ENCODE measurements around the gene DDX60.

Gene DDX60

DNA sequence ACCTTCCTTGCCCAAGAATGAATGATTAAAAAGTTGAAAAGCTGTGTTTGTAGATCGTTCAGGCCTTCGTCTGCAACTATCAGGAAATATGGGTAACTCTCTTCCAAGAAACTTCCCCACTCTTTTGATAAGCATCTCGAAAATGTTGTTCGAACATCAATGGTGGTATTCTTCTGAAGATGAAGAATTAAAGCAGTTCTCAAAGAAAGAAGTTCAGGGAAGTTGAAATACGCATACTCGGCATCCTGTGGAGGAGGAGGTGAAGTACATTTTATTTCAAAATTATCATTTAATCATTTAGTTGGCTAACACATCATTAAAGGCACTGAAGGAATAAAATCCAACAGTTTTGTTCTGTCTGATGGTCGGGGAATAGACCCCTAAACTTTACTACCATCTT lies 12.1 kb downstream of the DDX60 start:
- POLR2A ChIA-PET = no interaction called here
- Histone ChIP-seq H3K36me3 (ENCODE audit: control insufficient read depth in 2 of 2, insufficient read depth in 1 of 2, low read length in 2 of 2) (no peaks in the 10 kb centered on the region), H3K27ac (ENCODE audit: extremely low read depth, low read depth, low read length) (no peak overlapping the region), H3K4me1 (ENCODE audit: control insufficient read depth, insufficient read depth, low read length) (peaks cover 4% of the 10 kb centered on the region; the same call in 1 of the 2 replicates), H3K9me3 (ENCODE audit: control insufficient read depth, insufficient read depth, low read depth, low read length) (no peaks in the 10 kb centered on the region), H3K4me3 (ENCODE audit: low read depth, low read length) (no peak overlapping the region)
- CTCF ChIA-PET = no interaction called here
- TF ChIP-seq ZSCAN23 (tag by site-specific recombination; IDR thresholded peaks at IDR 0.05) (no peak), ZNF138 (tag by site-specific recombination; IDR thresholded peaks at IDR 0.05; ENCODE audit: borderline replicate concordance) (no peak), PRDM1 (tag by site-specific recombination; IDR thresholded peaks at IDR 0.05) (no peak), ZIC2 (tag by site-specific recombination; IDR thresholded peaks at IDR 0.05) (no peak), ZNF366 (tag by site-specific recombination; conservative IDR thresholded peaks at IDR 0.05) (no peak), ZNF133 (tag by site-specific recombination; IDR thresholded peaks at IDR 0.05) (no peak), SP2 (tag by site-specific recombination; IDR thresholded peaks at IDR 0.05) (no peak), ZNF544 (tag by site-specific recombination; IDR thresholded peaks at IDR 0.05) (no peak), ZFP37 (tag by site-specific recombination; IDR thresholded peaks at IDR 0.05) (no peak), ZNF558 (tag by site-specific recombination; IDR thresholded peaks at IDR 0.05) (no peak), IKZF3 (tag by site-specific recombination; IDR thresholded peaks at IDR 0.05) (no peak)
- TF ChIP-seq, protein P1, sequence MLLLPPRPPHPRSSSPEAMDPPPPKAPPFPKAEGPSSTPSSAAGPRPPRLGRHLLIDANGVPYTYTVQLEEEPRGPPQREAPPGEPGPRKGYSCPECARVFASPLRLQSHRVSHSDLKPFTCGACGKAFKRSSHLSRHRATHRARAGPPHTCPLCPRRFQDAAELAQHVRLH (tag by site-specific recombination; IDR thresholded peaks at IDR 0.05) = no peak
- TF ChIP-seq, protein P2, sequence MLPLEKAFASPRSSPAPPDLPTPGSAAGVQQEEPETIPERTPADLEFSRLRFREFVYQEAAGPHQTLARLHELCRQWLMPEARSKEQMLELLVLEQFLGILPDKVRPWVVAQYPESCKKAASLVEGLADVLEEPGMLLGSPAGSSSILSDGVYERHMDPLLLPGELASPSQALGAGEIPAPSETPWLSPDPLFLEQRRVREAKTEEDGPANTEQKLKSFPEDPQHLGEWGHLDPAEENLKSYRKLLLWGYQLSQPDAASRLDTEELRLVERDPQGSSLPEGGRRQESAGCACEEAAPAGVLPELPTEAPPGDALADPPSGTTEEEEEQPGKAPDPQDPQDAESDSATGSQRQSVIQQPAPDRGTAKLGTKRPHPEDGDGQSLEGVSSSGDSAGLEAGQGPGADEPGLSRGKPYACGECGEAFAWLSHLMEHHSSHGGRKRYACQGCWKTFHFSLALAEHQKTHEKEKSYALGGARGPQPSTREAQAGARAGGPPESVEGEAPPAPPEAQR (tag by site-specific recombination; IDR thresholded peaks at IDR 0.05) = no peak
- TF ChIP-seq, protein P3, sequence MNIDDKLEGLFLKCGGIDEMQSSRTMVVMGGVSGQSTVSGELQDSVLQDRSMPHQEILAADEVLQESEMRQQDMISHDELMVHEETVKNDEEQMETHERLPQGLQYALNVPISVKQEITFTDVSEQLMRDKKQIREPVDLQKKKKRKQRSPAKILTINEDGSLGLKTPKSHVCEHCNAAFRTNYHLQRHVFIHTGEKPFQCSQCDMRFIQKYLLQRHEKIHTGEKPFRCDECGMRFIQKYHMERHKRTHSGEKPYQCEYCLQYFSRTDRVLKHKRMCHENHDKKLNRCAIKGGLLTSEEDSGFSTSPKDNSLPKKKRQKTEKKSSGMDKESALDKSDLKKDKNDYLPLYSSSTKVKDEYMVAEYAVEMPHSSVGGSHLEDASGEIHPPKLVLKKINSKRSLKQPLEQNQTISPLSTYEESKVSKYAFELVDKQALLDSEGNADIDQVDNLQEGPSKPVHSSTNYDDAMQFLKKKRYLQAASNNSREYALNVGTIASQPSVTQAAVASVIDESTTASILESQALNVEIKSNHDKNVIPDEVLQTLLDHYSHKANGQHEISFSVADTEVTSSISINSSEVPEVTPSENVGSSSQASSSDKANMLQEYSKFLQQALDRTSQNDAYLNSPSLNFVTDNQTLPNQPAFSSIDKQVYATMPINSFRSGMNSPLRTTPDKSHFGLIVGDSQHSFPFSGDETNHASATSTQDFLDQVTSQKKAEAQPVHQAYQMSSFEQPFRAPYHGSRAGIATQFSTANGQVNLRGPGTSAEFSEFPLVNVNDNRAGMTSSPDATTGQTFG (tag by site-specific recombination; IDR thresholded peaks at IDR 0.05; ENCODE audit: borderline replicate concordance) = no peak
- TF ChIP-seq, protein P4, sequence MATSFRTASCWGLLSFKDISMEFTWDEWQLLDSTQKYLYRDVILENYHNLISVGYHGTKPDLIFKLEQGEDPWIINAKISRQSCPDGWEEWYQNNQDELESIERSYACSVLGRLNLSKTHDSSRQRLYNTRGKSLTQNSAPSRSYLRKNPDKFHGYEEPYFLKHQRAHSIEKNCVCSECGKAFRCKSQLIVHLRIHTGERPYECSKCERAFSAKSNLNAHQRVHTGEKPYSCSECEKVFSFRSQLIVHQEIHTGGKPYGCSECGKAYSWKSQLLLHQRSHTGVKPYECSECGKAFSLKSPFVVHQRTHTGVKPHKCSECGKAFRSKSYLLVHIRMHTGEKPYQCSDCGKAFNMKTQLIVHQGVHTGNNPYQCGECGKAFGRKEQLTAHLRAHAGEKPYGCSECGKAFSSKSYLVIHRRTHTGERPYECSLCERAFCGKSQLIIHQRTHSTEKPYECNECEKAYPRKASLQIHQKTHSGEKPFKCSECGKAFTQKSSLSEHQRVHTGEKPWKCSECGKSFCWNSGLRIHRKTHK (tag by site-specific recombination; IDR thresholded peaks at IDR 0.05) = no peak

DNA sequence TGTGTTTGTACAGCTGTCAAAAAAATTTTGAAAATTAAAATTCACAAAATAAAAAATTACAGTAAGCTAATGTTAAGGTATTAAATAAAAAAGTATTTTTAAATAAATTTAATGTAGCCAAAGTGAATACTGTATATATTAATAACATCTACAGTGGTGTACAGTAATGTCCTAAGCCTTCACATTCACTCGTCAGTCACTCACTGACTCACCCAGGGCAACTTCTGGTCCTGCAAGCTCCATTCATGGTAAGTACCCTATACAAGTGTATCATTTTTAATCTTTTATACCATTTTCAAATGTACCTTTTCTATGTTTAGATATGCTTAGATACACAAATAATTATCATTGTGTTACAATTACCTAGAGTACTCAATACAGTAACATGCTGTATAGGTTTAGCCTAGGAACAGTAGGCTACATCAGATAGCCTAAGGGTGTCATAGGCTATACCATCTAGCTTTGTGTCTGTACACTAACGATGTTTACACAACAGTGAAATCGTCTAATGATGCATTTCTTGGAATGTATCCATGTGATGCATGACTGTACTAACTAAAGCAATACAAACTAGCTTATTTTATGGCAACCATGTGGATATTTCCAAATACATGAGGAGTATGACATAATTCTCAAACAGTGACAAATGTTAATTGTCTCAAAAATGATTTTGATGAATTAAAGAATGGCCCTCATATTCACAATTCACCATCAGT lies 13.7 kb downstream of the DDX60 start:
- ChIA-PET CTCF (no interaction called here), POLR2A (interaction anchor here (1.4 kb wide), 1 partner anchor 13 kb away, joined by 5 read pairs; the partner anchor contains the start of gene DDX60)
- peak; percentile 37 for TF ChIP-seq ZNF146 (tag by site-specific recombination; IDR thresholded peaks at IDR 0.05)
- peak; percentile 71 for TF ChIP-seq ZNF394 (tag by site-specific recombination; IDR thresholded peaks at IDR 0.05; ENCODE audit: borderline replicate concordance)
- peak; percentile 91; the same call in 1 of the 2 replicates for TF ChIP-seq ZNF184 (tag by site-specific recombination; IDR thresholded peaks at IDR 0.05)
- TF ChIP-seq, protein P5, sequence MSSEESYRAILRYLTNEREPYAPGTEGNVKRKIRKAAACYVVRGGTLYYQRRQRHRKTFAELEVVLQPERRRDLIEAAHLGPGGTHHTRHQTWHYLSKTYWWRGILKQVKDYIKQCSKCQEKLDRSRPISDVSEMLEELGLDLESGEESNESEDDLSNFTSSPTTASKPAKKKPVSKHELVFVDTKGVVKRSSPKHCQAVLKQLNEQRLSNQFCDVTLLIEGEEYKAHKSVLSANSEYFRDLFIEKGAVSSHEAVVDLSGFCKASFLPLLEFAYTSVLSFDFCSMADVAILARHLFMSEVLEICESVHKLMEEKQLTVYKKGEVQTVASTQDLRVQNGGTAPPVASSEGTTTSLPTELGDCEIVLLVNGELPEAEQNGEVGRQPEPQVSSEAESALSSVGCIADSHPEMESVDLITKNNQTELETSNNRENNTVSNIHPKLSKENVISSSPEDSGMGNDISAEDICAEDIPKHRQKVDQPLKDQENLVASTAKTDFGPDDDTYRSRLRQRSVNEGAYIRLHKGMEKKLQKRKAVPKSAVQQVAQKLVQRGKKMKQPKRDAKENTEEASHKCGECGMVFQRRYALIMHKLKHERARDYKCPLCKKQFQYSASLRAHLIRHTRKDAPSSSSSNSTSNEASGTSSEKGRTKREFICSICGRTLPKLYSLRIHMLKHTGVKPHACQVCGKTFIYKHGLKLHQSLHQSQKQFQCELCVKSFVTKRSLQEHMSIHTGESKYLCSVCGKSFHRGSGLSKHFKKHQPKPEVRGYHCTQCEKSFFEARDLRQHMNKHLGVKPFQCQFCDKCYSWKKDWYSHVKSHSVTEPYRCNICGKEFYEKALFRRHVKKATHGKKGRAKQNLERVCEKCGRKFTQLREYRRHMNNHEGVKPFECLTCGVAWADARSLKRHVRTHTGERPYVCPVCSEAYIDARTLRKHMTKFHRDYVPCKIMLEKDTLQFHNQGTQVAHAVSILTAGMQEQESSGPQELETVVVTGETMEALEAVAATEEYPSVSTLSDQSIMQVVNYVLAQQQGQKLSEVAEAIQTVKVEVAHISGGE (tag by site-specific recombination; conservative IDR thresholded peaks at IDR 0.05; ENCODE audit: low read depth) = no peak
- TF ChIP-seq ZNF24 (tag by site-specific recombination; IDR thresholded peaks at IDR 0.05) = peak; percentile 94
- peak; percentile 86 for TF ChIP-seq BCL11A (tag by site-specific recombination; IDR thresholded peaks at IDR 0.05; ENCODE audit: low read depth)

More for the DNA sequence above, 13.7 kb downstream of the DDX60 start:
- Histone ChIP-seq H3K4me1 (ENCODE audit: control insufficient read depth, insufficient read depth, low read length) (peaks cover 4% of the 10 kb centered on the region; the same call in 1 of the 2 replicates), H3K9me3 (ENCODE audit: control insufficient read depth, insufficient read depth, low read depth, low read length) (no peaks in the 10 kb centered on the region), H3K36me3 (ENCODE audit: control insufficient read depth in 2 of 2, insufficient read depth in 1 of 2, low read length in 2 of 2) (no peaks in the 10 kb centered on the region), H3K27ac (ENCODE audit: extremely low read depth, low read depth, low read length) (no peak overlapping the region), H3K4me3 (ENCODE audit: low read depth, low read length) (no peak overlapping the region)
